Small intestine (tissue), 7 donors: ENCODE results near the gene CAPN11. TPM values are rescaled to one million over a fixed set of nuclear protein-coding genes. Genes with fewer than 3 reads are reported as not detected.
A peak's percentile ranks its signal among the peaks of the same experiment; 100 is the strongest.

Experiments
- DNase-seq, 2 donors: peaks; one replicate each; pipeline versions ENCODE4 v3.0.0 to v3.0.0-alpha.2; 2013
- FAIRE-seq: peaks from 2 replicates; lab custom pipeline; 2012; peaks lifted over from hg19 to GRCh38; lab: Jason Lieb, UNC
- H3K27ac ChIP-seq, 3 donors: one replicate each; pipeline ENCODE4 v1.5.1; 2013; ENCODE audit warnings: low read length in 2 of 3, mild to moderate bottlenecking in 2 of 3, control low read depth in 1 of 3, inconsistent platforms in 1 of 3, low read depth in 1 of 3, moderate library complexity in 1 of 3
- H3K27me3 ChIP-seq, 3 donors: one replicate each; pipeline ENCODE4 v1.6.1; 2013; ENCODE audit warnings: low read length in 3 of 3, inconsistent platforms in 1 of 3; ENCODE audit not compliant: control insufficient read depth in 3 of 3, insufficient read depth in 3 of 3
- H3K36me3 ChIP-seq, 3 donors: one replicate each; pipeline ENCODE4 v1.6.1; 2013; ENCODE audit warnings: low read length in 3 of 3, inconsistent platforms in 1 of 3, low read depth in 1 of 3, mild to moderate bottlenecking in 1 of 3, moderate library complexity in 1 of 3; ENCODE audit not compliant: control insufficient read depth in 3 of 3, insufficient read depth in 2 of 3
- H3K4me1 ChIP-seq, 3 donors: one replicate each; pipeline ENCODE4 v1.6.1; 2013; ENCODE audit warnings: low read length in 2 of 3, inconsistent platforms in 1 of 3, low read depth in 1 of 3, mild to moderate bottlenecking in 1 of 3, moderate library complexity in 1 of 3; ENCODE audit not compliant: control insufficient read depth in 3 of 3, insufficient read depth in 2 of 3
- H3K4me3 ChIP-seq, 3 donors: one replicate each; pipeline ENCODE4 v1.5.1; 2013; ENCODE audit warnings: low read length in 3 of 3, control low read depth in 1 of 3, inconsistent platforms in 1 of 3, low read depth in 1 of 3, mild to moderate bottlenecking in 1 of 3, moderate library complexity in 1 of 3
- H3K9me3 ChIP-seq, 2 donors: one replicate each; pipeline ENCODE4 v1.6.1; 2013; ENCODE audit warnings: low read depth in 1 of 2, low read length in 1 of 2; ENCODE audit not compliant: control insufficient read depth in 2 of 2, insufficient read depth in 1 of 2
- WGBS, 3 donors: extraction: QIAGEN DNeasy Blood & Tissue Kit; methylation state at CpG; one replicate each; pipeline ENCODE4 v1.1.7; 2013; 5-methylcytosine and 5-hydroxymethylcytosine counted together
- polyA plus RNA-seq, 4 donors: library from polyadenylated mRNA; stranded (reverse) in 3 of 4; unstranded in 1 of 4; fragments of 200-250 nt in 3 of 4; fragments of 120-200 nt in 1 of 4; gene quantifications; one replicate each; pipeline versions ENCODE4 v1.2.1 to v1.2.3, GENCODE V29; 2013
- donor health status: healthy with polysubstance abuse.
- donor health status: control.
- donor health status: control.
- donor health status: Bipolar disorder and iron deficiency.
- donor health status: healthy.

The CAPN11 gene
- polyA plus RNA-seq, 4 donors = 0.18 TPM; not detected in 3

DNA sequence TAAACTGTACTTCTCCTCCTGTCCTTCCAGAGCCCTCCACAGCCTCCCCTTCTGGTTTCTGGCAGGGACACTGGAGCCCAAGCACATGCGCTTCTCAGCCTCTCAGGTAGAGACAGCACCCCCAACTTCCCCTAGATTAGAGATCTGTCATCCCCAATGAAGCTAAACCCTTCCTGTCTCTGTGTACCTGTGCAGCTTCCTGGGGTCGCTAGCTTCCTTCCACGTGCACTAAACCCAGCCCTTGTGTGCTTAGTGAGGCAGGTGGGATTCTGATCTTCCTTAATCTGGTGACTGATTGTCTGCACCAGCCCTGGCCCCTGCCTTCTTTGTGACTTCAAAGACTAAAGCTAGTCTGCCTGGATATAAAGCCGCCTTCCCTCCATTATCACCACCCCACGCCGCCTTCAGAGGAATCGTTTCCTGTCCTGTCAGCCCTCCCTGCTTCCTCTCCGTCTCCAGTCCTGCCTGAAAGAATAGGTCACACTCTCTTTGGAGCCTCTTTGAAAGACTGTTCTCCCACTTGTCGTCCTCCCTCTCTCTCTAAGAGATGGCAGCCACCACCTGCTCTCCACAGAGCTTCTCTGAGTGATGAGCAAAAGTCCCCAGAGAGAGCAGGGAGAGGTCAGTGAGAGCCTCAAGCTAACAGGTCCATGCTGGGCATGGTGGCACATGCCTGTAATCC lies 27.5 kb downstream of the CAPN11 start:
- DNase-seq (no peak), FAIRE-seq (no peak)
- Histone ChIP-seq H3K27ac (peak overlapping the region in 1 of 3 donors; percentile 1), H3K36me3 (no peaks in the 10 kb centered on the region), H3K4me1 (peaks cover 0 to 3% (median 0%) of the 10 kb centered on the region in 3 donors), H3K27me3 (no peaks in the 10 kb centered on the region), H3K4me3 (no peak overlapping the region), H3K9me3 (no peaks in the 10 kb centered on the region)
- 38 to 59% (median 55%) methylated on average over 9 of the region's 9 CpGs for WGBS, 3 donors

DNA sequence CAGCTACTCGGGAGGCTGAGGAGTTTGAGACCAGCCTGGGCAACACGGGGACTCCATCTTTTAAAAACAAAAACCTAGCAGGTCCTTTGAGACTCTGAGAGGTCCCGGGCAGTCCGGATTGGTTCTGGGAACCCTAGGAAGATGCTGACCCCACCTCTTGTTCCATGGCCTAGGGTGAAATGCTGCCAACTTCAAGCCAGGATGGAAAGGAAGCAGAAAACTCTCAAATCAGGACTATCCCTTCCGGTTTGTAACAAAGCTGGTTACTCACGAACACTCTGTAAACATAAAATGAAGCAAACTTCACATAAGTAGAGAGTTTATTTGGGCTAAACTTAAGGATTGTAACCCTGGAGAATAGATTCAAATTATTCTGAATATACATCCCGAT lies 28.0 kb downstream of the CAPN11 start:
- DNase-seq (no peak), FAIRE-seq (no peak)
- no peaks in the 10 kb centered on the region for H3K36me3 ChIP-seq
- peaks cover 0 to 3% (median 0%) of the 10 kb centered on the region in 3 donors for H3K4me1 ChIP-seq
- WGBS, 3 donors = 81 to 88% (median 85%) methylated on average over 7 of the region's 7 CpGs
- H3K27me3 ChIP-seq = no peaks in the 10 kb centered on the region
- peak overlapping the region in 1 of 3 donors; percentile 1 for H3K27ac ChIP-seq
- no peak overlapping the region for H3K4me3 ChIP-seq
- no peaks in the 10 kb centered on the region for H3K9me3 ChIP-seq

DNA sequence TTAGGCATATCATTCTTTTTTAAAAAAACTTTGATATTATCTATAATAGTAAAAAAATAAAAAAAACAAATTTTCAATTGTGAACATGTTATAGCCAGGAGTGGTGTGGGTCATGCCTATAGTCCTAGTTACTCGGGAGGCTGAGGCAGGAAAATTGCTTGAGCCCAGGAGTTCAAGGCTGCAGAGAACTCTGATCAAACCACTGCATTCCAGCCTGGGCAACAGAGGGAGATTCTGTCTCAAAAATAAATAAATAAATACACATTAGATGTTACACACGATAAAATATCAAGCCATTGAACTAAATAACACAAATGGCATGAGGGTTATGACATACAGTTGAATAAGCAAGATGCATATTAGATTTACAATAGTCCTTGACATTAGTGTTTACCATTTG lies 30.2 kb downstream of the CAPN11 start:
- DNase-seq = no peak
- 65 to 71% (median 65%) methylated on average over 2 of the region's 2 CpGs for WGBS, 3 donors
- Histone ChIP-seq H3K36me3 (no peaks in the 10 kb centered on the region), H3K27ac (no peak overlapping the region), H3K9me3 (no peaks in the 10 kb centered on the region), H3K4me1 (peaks cover 0 to 3% (median 0%) of the 10 kb centered on the region in 3 donors), H3K4me3 (no peak overlapping the region), H3K27me3 (no peaks in the 10 kb centered on the region)
- no peak for FAIRE-seq

DNA sequence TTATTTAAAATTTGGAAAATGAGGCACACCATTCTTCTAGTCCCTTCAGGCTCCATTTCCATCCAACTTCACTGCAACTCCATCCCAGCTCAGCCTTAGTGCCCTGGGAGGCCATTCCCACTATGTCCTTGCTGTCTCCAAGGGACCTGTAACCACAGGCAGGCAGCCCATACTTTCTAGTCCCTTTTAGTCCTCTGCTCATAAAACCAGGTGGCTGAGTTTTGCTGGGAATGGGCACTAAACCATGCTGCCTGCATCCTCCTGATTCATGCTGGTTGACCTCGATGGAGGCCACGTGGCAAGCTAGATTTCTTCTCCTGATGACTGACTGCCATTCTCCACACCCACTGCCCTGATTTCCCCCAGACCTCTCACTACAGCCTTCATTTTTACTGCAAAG lies 30.6 kb downstream of the CAPN11 start:
- no peaks in the 10 kb centered on the region for H3K36me3 ChIP-seq
- FAIRE-seq (no peak), DNase-seq (no peak)
- no peaks in the 10 kb centered on the region for H3K27me3 ChIP-seq
- peaks cover 0 to 3% (median 0%) of the 10 kb centered on the region in 3 donors for H3K4me1 ChIP-seq
- no peak overlapping the region for H3K27ac ChIP-seq
- H3K9me3 ChIP-seq = no peaks in the 10 kb centered on the region
- no peak overlapping the region for H3K4me3 ChIP-seq
- 69 to 72% (median 69%) methylated on average over 2 of the region's 2 CpGs for WGBS, 3 donors

DNA sequence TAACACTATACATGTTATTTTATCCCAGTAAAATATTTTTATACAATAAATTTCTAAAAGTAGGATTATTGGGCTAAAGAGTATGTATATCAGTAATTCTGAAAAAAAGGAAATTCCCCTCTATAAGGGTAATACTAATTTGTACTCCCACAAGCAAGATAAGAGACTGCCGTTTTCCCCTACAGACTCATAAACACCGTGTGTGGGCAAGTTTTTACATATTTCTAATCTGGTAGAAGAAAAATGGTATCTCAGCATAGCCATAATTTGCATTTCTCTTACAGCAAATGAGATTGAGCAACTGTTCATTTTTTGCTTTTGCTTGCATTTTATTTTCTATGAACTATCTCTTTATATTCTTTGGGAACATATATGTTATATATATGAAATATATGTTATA lies 32.1 kb downstream of the CAPN11 start:
- no peak for FAIRE-seq
- no peak for DNase-seq
- no peaks in the 10 kb centered on the region for H3K9me3 ChIP-seq
- no peaks in the 10 kb centered on the region for H3K4me1 ChIP-seq
- no peaks in the 10 kb centered on the region for H3K36me3 ChIP-seq
- 12 to 25% (median 18%) methylated on average over 2 of the region's 2 CpGs for WGBS, 3 donors
- no peaks in the 10 kb centered on the region for H3K27me3 ChIP-seq
- no peak overlapping the region for H3K27ac ChIP-seq
- no peak overlapping the region for H3K4me3 ChIP-seq

DNA sequence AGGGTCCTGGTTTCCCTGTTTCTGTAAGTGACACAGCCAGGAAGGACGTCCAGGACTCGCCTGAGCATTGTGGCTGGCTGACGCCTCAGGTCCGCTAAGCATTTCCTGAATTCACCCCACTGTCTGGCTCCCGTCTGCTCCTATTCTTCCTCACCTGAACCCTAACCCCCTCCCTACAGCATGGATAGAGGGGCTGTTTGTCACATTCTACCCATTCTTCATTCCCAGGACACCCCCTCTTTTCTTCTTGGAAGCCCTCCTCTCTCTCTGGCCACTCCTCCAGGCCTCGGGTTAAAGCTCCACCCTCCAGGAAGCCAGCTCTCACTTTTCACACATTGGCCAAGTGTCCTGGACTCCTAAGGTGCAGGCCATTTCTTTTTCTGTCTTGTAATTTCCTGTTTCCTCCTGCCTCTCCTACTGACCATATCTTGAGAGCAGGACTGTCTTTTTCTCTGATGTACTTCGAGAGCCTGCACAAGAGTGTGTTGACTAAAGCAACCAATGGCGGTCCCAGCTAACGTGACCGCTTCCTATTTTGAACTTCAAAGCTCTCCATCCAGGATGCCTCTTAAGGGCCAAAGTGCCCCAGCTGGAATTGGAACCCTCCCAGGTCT lies 33.9 kb downstream of the CAPN11 start:
- peak; percentile 35 to 55 for DNase-seq
- no peak for FAIRE-seq
- WGBS, 3 donors = 55 to 62% (median 57%) methylated on average over 10 of the region's 10 CpGs
- Histone ChIP-seq H3K36me3 (no peaks in the 10 kb centered on the region), H3K27ac (peak overlapping the region in 1 of 3 donors; percentile 51), H3K4me3 (no peak overlapping the region), H3K4me1 (no peaks in the 10 kb centered on the region), H3K9me3 (no peaks in the 10 kb centered on the region), H3K27me3 (no peaks in the 10 kb centered on the region)

DNA sequence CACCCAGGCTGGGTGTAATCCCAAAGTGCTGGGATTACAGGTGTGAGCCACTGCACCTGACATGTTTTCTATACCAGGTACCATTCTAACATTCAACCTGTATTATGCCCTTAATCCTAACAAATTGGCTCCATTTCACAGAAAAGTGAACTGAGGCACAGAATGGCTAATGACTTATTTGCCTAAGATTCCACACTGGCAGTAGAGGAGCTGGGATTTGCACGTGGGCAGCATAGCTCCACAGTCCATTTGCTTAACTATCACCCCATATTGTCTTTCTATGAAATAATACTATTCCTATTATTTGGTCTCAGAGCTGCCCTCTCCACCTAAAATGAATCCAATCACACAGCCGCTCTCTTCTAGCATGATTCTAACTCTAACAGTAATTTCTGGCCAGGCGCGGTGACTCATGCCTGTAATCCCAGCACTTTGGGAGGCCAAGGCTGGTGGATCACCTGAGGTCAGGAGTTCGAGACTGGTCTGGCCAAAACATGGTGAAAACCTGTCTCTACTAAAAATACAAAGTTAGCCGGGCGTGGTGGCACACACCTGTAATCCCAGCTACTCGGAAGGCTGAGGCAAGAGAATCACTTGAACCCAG lies 34.8 kb downstream of the CAPN11 start:
- Histone ChIP-seq H3K4me1 (no peaks in the 10 kb centered on the region), H3K4me3 (no peak overlapping the region), H3K9me3 (no peaks in the 10 kb centered on the region), H3K27me3 (no peaks in the 10 kb centered on the region), H3K36me3 (no peaks in the 10 kb centered on the region), H3K27ac (no peak overlapping the region)
- FAIRE-seq = no peak
- DNase-seq = no peak
- 85 to 91% (median 89%) methylated on average over 8 of the region's 8 CpGs for WGBS, 3 donors

DNA sequence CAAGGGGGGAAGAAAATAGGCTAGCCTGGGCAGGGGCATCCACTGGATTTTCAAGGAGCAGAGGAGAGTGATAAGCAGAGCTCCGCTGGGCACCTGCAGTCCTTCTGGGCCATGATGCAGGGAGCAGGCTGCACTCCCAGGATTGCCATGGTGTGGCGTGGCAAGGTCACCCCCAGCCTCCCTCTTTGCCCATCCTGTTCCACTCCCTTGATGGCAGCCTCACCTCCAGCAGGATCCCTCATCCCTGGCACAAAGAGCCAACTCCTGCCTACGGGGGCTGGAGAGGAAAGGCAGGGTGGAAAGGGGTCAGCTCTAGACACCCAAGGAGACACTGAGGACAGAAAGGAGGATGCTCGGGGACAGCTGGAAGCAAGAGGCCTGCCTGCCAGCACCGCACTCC lies 35.7 kb downstream of the CAPN11 start:
- no peaks in the 10 kb centered on the region for H3K36me3 ChIP-seq
- H3K27ac ChIP-seq = no peak overlapping the region
- no peak for DNase-seq
- no peaks in the 10 kb centered on the region for H3K27me3 ChIP-seq
- no peaks in the 10 kb centered on the region for H3K9me3 ChIP-seq
- no peak overlapping the region for H3K4me3 ChIP-seq
- 83 to 89% (median 86%) methylated on average over 5 of the region's 5 CpGs for WGBS, 3 donors
- no peak for FAIRE-seq
- no peaks in the 10 kb centered on the region for H3K4me1 ChIP-seq
